KMS-11 (cell line): Measurements from ENCODE around the gene MICAL3.
"Not testable (repeated sequence)": the region's sequence is repeated elsewhere in the genome, so short reads cannot be mapped to it uniquely, and the experiment has no call there.

Experiments
- H2AFZ ChIP-seq: fragments of 200-600 bp; sonication (generic); 2 replicates; pipeline ENCODE4 v1.6.1; 2016; ENCODE audit warnings: antibody characterized with exemption, mixed run types, low read depth
- H3K27ac ChIP-seq: fragments of 200-600 bp; sonication (generic); 2 replicates; pipeline ENCODE4 v1.6.1; 2016; ENCODE audit warnings: mild to moderate bottlenecking, mixed run types
- H3K27me3 ChIP-seq: fragments of 200-600 bp; sonication (generic); 2 replicates; pipeline ENCODE4 v1.6.1; 2017; ENCODE audit warnings: mild to moderate bottlenecking, low read depth, mixed run types, moderate library complexity; ENCODE audit not compliant: insufficient read depth
- H3K36me3 ChIP-seq: fragments of 200-600 bp; sonication (generic); 2 replicates; pipeline ENCODE4 v1.6.1; 2017; ENCODE audit warnings: mild to moderate bottlenecking, mixed run types; ENCODE audit not compliant: insufficient read depth
- H3K4me1 ChIP-seq: fragments of 200-600 bp; sonication (generic); 2 replicates; pipeline ENCODE4 v1.6.1; 2016; ENCODE audit warnings: mild to moderate bottlenecking, low read depth, mixed run types; ENCODE audit not compliant: poor library complexity, severe bottlenecking
- H3K4me2 ChIP-seq: fragments of 200-600 bp; sonication (generic); 2 replicates; pipeline ENCODE4 v1.7.0; 2016; ENCODE audit warnings: mild to moderate bottlenecking, mixed run types
- H3K4me3 ChIP-seq: fragments of 200-600 bp; sonication (generic); IDR thresholded peaks from 2 replicates; pipeline ENCODE4 v1.6.1; 2017; ENCODE audit warnings: low read depth, low read length, mixed read lengths; ENCODE audit not compliant: insufficient read depth
- H3K79me2 ChIP-seq: fragments of 200-600 bp; sonication (generic); 2 replicates; pipeline ENCODE4 v1.6.1; 2016; ENCODE audit warnings: low read depth, mixed run types; ENCODE audit not compliant: insufficient read depth
- H3K9ac ChIP-seq: fragments of 200-600 bp; sonication (generic); 2 replicates; pipeline ENCODE4 v1.6.1; 2016; ENCODE audit warnings: mild to moderate bottlenecking, mixed run types
- H4K20me1 ChIP-seq: fragments of 200-600 bp; sonication (generic); 2 replicates; pipeline ENCODE4 v1.6.1; 2016; ENCODE audit warnings: mild to moderate bottlenecking, mixed run types; ENCODE audit not compliant: insufficient read depth
- TF ChIP-seq, protein P1 (sequence below): fragments of 200-600 bp; sonication (generic); conservative IDR thresholded peaks from 2 replicates; pipeline ENCODE4 v1.6.1; 2017; ENCODE audit warnings: low read depth, mild to moderate bottlenecking, antibody characterized with exemption, low read length, moderate library complexity, mixed read lengths

MICAL3 gene

DNA sequence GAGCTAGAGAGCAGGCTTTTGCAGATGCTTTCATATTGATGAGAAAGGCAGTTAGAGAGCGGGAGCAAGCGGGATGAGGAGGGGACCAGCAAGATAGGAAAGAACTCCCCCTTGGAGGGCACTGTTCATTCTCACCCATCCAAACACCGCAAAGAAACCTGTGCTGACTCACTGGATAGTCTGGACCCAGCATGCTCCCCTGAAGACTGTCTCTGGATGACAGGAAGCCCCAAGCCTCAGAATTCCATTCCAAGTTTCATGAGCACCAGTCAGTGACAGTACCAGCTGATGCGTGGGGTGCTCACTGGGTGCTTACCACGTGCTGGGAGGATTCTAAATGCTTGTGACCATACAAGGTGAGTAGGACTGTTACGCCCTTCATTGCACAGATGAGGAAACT is 34.2 kb downstream of the MICAL3 start:
- TF ChIP-seq, protein P1, sequence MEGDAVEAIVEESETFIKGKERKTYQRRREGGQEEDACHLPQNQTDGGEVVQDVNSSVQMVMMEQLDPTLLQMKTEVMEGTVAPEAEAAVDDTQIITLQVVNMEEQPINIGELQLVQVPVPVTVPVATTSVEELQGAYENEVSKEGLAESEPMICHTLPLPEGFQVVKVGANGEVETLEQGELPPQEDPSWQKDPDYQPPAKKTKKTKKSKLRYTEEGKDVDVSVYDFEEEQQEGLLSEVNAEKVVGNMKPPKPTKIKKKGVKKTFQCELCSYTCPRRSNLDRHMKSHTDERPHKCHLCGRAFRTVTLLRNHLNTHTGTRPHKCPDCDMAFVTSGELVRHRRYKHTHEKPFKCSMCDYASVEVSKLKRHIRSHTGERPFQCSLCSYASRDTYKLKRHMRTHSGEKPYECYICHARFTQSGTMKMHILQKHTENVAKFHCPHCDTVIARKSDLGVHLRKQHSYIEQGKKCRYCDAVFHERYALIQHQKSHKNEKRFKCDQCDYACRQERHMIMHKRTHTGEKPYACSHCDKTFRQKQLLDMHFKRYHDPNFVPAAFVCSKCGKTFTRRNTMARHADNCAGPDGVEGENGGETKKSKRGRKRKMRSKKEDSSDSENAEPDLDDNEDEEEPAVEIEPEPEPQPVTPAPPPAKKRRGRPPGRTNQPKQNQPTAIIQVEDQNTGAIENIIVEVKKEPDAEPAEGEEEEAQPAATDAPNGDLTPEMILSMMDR: no peak
- no peaks in the 10 kb centered on the region for H3K27me3 ChIP-seq
- no peak overlapping the region for H3K4me3 ChIP-seq
- H3K36me3 ChIP-seq: no peaks in the 10 kb centered on the region
- peaks cover 6% of the 10 kb centered on the region; the same call in 1 of the 2 replicates for H4K20me1 ChIP-seq
- no peak overlapping the region for H3K4me2 ChIP-seq
- no peak overlapping the region for H2AFZ ChIP-seq
- H3K79me2 ChIP-seq: peaks cover 89% of the 10 kb centered on the region
- H3K4me1 ChIP-seq: peaks cover 18% of the 10 kb centered on the region
- no peak overlapping the region for H3K9ac ChIP-seq
- H3K27ac ChIP-seq: no peak overlapping the region

DNA sequence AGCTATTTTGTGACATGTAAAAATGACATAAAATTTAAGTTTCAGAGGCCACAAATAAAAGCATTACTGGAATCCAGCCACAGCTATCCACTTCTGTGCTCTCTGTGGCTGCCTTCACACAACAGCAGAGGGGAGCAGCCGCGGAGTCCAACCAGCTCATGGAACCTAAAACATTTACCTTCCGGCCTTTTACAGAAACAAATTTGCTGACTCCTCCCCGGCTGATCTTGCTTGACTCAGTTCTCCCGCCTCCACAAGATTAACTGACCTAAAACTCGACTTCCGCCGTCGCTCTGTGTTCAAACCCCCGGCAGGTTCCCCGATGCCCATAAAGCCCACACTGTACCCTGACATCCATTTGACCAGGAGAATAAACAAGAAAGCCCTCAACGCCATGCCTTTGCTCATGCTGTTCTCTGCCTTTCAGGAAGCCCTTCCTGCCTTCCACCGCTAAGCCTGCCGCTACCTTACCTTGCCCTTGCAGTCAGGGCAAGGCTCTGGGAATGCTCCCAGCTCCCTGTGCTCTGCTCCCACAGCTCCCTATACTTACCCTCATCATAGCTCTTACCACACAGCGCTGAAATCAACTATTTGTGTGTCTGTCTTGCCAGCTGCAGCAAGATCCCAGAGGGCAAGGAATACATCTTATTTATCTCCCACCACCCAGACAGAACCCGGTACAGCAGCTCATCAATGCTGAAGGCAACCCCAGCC is 35.4 kb downstream of the MICAL3 start:
- H3K27me3 ChIP-seq: no peaks in the 10 kb centered on the region
- peaks cover 6% of the 10 kb centered on the region; the same call in 1 of the 2 replicates for H4K20me1 ChIP-seq
- no peak overlapping the region for H3K4me3 ChIP-seq
- TF ChIP-seq, protein P1: no peak
- no peak overlapping the region for H3K4me2 ChIP-seq
- no peak overlapping the region for H2AFZ ChIP-seq
- no peaks in the 10 kb centered on the region for H3K36me3 ChIP-seq
- peaks cover 79% of the 10 kb centered on the region; the same call in 1 of the 2 replicates for H3K79me2 ChIP-seq
- no peak overlapping the region for H3K27ac ChIP-seq
- H3K4me1 ChIP-seq: peaks cover 8% of the 10 kb centered on the region
- H3K9ac ChIP-seq: no peak overlapping the region

DNA sequence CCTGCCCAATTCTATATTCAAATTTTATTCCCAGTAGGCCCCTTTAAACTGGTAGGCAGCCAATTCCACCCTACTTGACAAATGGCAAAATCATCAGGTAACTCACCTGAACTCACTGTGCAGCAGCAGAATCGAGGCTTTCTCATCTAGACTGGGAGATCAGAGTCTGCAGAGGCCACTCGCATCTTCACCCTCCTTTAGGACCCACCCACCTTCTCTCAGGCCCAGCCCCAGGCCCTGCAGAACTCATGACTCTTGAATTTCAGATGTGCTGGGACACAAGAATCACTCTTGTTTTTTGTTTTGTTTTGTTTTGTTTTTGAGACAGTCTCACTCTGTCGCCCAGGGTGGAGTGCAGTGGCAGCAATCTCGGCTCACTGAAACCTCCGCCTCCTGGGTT is 38.8 kb downstream of the MICAL3 start:
- no peak overlapping the region for H3K9ac ChIP-seq
- no peaks in the 10 kb centered on the region for H3K36me3 ChIP-seq
- no peak overlapping the region for H3K4me3 ChIP-seq
- no peak overlapping the region for H3K27ac ChIP-seq
- H3K4me1 ChIP-seq: peaks cover 20% of the 10 kb centered on the region
- no peak overlapping the region for H3K4me2 ChIP-seq
- peaks cover 63% of the 10 kb centered on the region; the same call in 1 of the 2 replicates for H3K79me2 ChIP-seq
- H2AFZ ChIP-seq: no peak overlapping the region
- H4K20me1 ChIP-seq: peaks cover 6% of the 10 kb centered on the region; the same call in 1 of the 2 replicates
- TF ChIP-seq, protein P1: no peak
- no peaks in the 10 kb centered on the region for H3K27me3 ChIP-seq

DNA sequence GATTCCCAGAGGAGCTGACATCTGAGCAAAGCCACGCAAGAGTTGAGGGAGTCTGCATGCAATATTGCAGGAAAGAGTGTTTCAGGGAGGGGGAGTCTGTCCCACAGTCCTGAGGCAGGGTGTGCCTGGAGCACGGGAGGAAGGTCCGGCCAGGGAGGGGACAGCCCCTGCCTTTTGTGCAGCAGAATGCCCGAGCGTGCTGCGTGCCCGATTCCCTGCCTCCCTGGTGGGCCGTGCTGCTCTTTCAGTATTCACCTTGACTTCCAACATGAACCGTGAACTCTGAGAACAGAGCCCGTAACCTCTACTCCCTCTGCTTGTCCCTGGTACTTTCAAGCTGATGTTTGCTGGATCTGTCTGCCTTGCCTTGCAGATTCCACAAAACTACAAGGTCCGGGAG is 39.3 kb downstream of the MICAL3 start:
- not testable (repeated sequence) for H3K27me3 ChIP-seq, H3K9ac ChIP-seq, H2AFZ ChIP-seq, H3K27ac ChIP-seq, H4K20me1 ChIP-seq, H3K36me3 ChIP-seq, H3K4me3 ChIP-seq, H3K4me2 ChIP-seq
- Histone ChIP-seq H3K79me2 (peaks cover 63% of the 10 kb centered on the region; the same call in 1 of the 2 replicates), H3K4me1 (peaks cover 25% of the 10 kb centered on the region)

DNA sequence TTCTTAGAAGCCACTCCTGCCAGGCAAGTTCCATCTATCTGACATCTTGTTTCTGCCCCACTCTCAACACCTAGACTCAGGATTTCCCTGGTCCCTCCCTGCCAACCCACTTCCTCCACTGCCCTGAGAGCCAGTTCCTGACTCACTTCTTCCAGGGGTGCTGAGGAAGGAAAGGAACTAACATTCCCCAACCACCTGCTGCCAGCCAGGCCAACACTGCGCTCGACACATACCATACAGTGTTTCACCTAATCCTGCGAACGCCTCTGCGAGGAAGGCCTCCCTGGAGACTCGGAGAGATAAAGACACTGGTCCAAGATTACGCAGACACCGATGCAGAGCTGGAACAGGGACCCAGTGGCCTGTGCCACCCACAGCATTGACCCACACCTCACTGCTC is 40.2 kb downstream of the MICAL3 start:
- Histone ChIP-seq H3K9ac (no peak overlapping the region), H3K27me3 (no peaks in the 10 kb centered on the region), H3K4me3 (no peak overlapping the region), H4K20me1 (peaks cover 6% of the 10 kb centered on the region; the same call in 1 of the 2 replicates), H3K27ac (no peak overlapping the region), H3K4me2 (no peak overlapping the region), H2AFZ (no peak overlapping the region), H3K4me1 (peaks cover 27% of the 10 kb centered on the region), H3K36me3 (no peaks in the 10 kb centered on the region), H3K79me2 (peaks cover 63% of the 10 kb centered on the region; the same call in 1 of the 2 replicates)
- TF ChIP-seq, protein P1: no peak
